Fibroblast of skin of left quadriceps (primary cell): ENCODE results near the gene MDH1B.

ENCODE experiments used
- DNase-seq, 2 experiments: peaks; one replicate each; pipeline ENCODE4 v3.0.0-alpha.2; 2013; ENCODE audit warnings: low read depth in 2 of 2

The MDH1B gene

GRCh38 chr2:206693399-206694137 is 71.6 kb downstream of the MDH1B start:
- DNase-seq: peak; percentile 22 to 26

- DNase-seq: no peak
Observed at GRCh38 chr2:206692971-206693370, 72.2 kb downstream of the MDH1B start.

- DNase-seq: no peak
Observed at GRCh38 chr2:206688990-206689389, 76.1 kb downstream of the MDH1B start.

- no peak for DNase-seq
Observed at GRCh38 chr2:206688453-206688852, 76.7 kb downstream of the MDH1B start.
